Middle frontal gyrus (tissue), 1 donor: Measurements from ENCODE around the gene BIN1.

ENCODE experiments used
- DNase-seq: peaks from one replicate; pipeline ENCODE4 v3.0.0-alpha.2; 2015; ENCODE audit warnings: low spot score; ENCODE audit errors: extremely low spot score

Gene BIN1

GRCh38 chr2:127076290-127076689 lies 30.7 kb downstream of the BIN1 start:
- DNase-seq, result peak; percentile 21

GRCh38 chr2:127075821-127076220 lies 31.1 kb downstream of the BIN1 start:
- DNase-seq, result no peak

GRCh38 chr2:127074936-127075335 lies 32.0 kb downstream of the BIN1 start:
- DNase-seq, result no peak

GRCh38 chr2:127074358-127074757 lies 32.6 kb downstream of the BIN1 start:
- no peak for DNase-seq

- DNase-seq, result peak; percentile 78
These were observed 34.0 kb downstream of the BIN1 start for GRCh38 chr2:127072970-127073369.

GRCh38 chr2:127072396-127072795 lies 34.6 kb downstream of the BIN1 start:
- DNase-seq, result no peak

GRCh38 chr2:127071901-127072328 lies 35.0 kb downstream of the BIN1 start:
- no peak for DNase-seq

GRCh38 chr2:127070221-127070620 lies 36.7 kb downstream of the BIN1 start:
- DNase-seq, result no peak

GRCh38 chr2:127069536-127069935 lies 37.4 kb downstream of the BIN1 start:
- no peak for DNase-seq

GRCh38 chr2:127069003-127069402 lies 38.0 kb downstream of the BIN1 start:
- DNase-seq, result no peak

- DNase-seq, result no peak
These were observed 38.6 kb downstream of the BIN1 start for GRCh38 chr2:127068351-127068741.

GRCh38 chr2:127067620-127068350 lies 39.2 kb downstream of the BIN1 start:
- no peak for DNase-seq

- no peak for DNase-seq
These were observed 40.0 kb downstream of the BIN1 start for GRCh38 chr2:127066942-127067341.

GRCh38 chr2:127065940-127066318 lies 41.0 kb downstream of the BIN1 start:
- no peak for DNase-seq

- DNase-seq, result no peak
These were observed 41.5 kb downstream of the BIN1 start for GRCh38 chr2:127065299-127065939.

- no peak for DNase-seq
These were observed 42.2 kb downstream of the BIN1 start for GRCh38 chr2:127064642-127065250.

GRCh38 chr2:127063701-127064590 lies 43.0 kb downstream of the BIN1 start:
- no peak for DNase-seq

- no peak for DNase-seq
These were observed 45.3 kb downstream of the BIN1 start for GRCh38 chr2:127061375-127062273.

GRCh38 chr2:127060264-127060945 lies 46.5 kb downstream of the BIN1 start:
- no peak for DNase-seq

GRCh38 chr2:127059559-127059958 lies 47.4 kb downstream of the BIN1 start:
- DNase-seq, result no peak
